Ureter (tissue), 1 donor: ENCODE results near the gene ACD. TPM values are rescaled to one million over a fixed set of nuclear protein-coding genes. Genes with fewer than 3 reads are reported as not detected.
"Not testable (repeated sequence)": the region's sequence is repeated elsewhere in the genome, so short reads cannot be mapped to it uniquely, and the experiment has no call there.

ENCODE experiments used
- DNase-seq: peaks from one replicate; pipeline ENCODE4 v3.0.0-alpha.2; 2020; ENCODE audit warnings: low spot score
- total RNA-seq: library from RNA; stranded (reverse); gene quantifications from one replicate; pipeline ENCODE4 v1.2.4, GENCODE V29; 2023
- donor health status: DM: yes; HTN: yes; CAD: no.

The ACD gene
- total RNA-seq, result 14.3 TPM

DNA sequence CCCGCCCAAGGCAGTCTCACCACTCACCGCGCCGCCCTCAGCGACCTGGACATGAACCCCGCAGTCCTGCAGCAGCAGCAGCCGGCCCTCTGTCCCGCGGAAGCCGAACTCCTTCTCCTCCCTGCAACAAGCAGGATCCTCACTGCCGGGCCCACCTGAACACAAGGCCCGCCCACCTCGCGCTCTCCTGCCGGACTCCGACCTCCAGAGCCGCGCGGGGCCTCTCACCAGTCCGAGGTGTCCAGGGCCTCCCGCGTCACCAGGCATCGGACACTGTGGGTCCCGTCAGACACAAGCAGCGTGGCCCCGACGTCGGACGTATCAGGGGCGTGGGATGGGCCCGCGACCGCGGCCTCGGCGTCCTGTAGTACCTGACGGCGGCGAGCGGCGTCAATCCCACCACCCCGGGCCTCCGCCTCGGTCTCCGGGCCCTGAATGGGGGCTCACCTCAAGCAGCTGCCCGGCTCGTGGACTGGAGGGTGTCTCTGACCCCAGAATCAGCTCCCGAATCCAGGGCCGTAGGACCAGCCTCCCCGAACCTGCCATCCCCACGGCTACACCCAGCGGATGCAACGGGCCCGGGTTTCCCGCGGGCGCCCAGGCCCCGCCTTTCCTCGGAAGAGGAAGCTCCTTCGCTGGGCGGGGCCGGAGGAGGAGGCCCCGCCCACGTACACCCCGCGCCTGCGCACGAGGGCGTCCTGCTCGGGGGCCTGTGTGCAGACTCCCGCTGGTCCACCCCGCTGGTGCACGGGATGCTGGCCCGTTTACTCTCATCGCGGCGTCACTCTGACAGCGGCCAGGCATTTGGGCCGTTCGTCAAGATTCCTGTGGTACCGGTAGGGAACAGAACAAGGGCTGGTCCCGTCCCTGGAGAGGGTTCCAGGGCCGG, at the start of gene ACD:
TSS of gene ACD (minus strand) at position 586 of the 889 bp plus-strand sequence. CDS start at position 546, 40 bp downstream.
- peak; percentile 90 for DNase-seq

DNA sequence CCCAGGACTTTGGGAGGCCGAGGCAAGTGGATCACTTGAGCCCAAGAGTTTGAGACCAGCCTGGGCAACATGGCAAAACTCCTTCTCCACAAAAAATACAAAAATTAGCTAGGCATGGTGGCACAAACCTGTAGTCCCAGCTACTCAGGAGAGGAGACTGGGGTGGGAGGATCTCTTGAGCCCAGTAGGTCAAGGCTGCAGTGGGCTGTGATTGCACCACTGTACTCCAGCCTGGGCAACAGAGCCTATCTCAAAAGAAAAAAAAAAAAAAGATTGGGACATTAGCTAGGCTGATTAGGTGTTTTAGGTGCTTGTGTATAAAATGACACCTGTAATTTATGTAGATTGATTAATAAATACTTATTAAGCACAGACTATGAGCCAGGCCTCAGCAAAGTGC, 49.0 kb upstream of the ACD start:
- DNase-seq, result no peak

DNA sequence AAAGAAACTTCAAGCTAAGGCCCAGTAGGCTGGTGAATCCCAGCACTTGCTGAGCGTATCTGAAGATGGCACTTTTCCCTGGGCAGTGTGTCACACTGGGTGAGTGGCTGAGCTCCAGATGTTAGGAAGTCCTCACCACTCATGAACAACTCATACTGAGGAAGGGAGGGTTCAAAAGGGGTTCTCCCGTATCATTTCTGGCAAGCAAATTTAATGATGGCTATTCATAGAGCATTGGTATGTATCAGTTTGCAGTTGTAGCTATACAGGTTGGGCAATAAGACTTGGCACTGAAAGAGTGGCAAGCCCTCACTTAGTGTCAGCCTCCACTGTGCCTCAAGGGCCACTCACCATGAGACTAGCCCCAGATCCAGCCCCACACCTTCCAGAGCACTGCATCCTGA, 48.3 kb upstream of the ACD start:
- DNase-seq, result no peak

DNA sequence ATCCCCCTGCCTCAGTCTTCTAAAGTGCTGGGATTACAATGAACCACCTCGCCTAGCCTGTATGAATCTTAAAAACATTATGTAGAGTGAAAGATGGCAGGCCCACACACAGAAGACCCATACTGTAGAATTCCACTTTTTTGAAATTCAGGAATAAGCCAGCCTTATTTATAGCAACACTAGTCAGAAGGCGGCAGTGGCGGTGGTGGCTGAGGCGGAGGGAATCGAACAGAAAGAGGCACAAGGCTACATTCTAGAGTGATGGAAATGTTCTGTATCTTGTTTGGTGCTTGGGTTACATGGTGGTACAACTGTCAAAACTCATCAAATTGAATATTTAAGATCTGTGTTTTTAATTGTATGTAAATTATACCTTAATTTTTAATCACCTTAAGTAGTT, 47.7 kb upstream of the ACD start:
- DNase-seq, result no peak

DNA sequence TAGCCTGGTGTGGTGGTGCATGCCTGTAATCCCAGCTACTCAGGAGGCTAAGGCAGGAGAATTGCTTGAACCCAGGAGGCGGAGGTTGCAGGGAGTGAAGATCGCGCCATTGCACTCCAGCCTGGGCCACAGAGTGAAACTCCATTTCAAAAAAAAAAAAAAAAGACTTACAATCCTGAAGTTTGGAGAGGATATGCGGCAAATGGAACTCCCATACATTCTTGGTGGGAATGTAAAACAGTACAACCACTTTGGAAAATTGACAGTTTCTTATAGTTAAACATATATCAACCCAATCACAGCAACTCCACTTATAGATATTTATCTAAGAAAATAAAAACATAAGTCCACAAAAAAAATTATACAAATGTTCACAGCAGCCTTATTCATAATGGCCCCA, 47.1 kb upstream of the ACD start:
- DNase-seq, result no peak

DNA sequence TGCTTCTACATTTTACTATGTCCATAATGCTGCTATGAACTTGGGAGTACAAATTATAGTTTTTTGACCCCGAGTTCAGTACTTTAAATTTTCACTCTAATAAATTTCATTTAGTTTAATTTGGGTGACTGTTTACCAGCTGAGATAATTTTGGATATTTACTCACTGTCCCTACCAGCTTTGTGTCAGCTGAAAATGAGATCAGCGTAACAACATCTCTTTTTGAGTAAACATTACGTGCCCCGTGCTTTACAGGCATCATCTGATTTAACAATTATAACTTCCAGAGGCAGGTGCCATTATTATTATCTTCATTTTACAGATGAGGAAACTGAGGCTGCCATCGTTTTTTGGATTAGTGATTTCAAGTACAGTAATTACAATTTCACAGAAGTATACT, 44.0 kb upstream of the ACD start:
- DNase-seq, result no peak

DNA sequence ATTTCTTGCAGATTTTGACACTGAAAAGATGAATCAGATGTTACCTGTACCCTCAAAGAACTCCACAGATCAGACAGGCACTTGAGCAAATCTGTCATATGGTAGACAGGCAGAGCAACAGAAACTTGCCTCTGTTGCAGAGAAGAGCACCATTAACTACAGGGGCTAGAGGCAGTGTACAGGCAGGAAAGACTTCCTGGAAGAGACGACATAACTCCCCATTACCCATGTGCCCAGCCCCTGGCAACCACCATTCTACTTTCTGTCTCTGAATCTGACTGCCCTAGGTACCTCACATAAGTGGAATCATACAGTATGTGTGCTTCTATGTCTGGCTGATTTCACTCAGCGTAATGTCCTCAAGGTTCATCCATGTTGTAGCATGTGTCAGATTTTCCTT, 43.6 kb upstream of the ACD start:
- no peak for DNase-seq

DNA sequence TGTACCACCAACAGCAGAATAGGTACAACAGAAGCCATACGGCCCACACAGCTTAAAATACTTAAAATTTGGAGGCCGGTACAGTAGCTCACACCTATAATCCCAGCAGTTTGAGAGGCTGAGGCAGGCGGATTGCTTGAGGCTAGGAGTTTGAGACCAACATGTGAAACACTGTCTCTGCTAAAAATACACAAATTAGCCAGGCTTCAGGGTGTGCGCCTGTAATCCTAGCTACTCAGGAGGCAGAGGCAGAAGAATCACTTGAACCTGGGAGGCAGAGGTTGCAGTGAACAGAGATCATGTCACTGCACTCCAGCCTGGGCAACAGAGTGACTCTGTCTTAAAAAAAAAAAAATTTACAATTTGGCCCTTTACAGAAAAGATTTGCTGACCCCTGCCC, 42.1 kb upstream of the ACD start:
- no peak for DNase-seq

DNA sequence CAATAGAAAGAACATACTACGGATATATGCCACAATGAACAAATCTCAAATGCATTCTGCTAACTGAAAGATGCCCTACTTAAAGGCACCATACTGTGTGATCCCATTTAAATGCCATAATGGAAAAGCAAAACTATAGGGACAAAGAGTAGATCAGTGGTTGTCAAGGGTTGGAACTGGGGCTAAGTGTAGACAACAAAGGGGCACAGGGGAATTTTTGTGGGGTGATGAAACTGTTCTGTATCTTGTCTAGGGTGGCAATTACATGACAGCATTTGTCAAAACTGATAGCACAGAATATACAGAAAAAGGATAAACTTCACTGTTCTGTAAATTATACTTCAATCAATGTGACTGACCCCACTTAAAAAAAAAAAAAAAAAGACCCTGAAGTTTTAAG, 41.4 kb upstream of the ACD start:
- no peak for DNase-seq

DNA sequence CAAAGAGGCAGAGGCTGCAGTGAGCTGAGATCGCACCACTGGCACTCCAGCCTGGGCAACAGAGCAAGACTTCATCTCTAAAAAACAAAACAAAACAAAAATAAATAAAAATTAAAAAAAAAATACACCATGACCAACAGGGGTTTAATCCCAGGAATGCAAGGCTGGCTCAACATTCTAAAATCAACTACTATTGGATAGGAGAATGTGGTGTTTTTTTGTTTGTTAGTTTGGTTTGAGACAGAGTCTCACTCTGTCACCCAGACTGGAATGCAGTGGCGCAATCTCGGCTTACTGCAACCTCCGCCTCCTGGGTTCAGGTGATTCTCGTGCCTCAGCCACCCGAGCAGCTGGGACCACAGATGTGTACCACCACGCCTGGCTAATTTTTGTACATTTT, 39.2 kb upstream of the ACD start:
- no peak for DNase-seq

DNA sequence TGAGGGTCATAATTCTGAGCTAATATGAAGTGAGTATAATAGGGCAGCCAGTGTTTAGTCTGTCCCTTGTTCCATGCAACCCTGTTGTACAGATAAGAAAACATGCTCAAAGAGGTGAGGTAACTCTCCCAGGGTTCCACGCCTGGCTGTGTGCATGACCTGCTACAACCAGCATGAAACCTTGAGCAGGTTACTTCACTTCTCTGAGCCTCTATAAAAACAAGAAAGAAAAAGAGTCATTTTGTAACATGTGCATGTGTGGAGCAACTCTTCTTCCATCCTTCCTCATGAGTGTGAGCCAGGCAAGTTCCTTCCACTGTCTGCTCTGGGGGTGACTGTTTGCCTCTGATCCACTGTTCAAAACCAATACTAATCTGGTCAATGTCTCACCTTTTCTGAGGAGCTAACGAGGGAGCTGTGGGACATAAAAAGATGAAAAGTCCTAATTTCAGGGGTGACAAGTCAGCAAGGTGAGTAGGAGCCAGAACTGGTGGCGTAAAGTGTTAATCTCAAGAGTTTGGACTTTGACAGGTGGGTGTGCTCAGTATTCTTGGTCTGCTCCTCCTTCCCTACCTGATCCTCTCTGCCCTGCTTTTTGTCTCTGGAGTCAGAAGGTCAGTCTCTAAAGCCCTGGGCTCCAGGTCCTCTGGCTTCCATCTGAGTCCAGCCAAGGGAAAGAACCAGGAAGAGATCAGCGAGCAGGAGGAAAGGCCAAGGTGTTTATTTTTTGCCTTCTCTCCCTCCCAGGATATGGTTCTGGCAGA, 37.5 kb upstream of the ACD start:
- DNase-seq, result no peak

DNA sequence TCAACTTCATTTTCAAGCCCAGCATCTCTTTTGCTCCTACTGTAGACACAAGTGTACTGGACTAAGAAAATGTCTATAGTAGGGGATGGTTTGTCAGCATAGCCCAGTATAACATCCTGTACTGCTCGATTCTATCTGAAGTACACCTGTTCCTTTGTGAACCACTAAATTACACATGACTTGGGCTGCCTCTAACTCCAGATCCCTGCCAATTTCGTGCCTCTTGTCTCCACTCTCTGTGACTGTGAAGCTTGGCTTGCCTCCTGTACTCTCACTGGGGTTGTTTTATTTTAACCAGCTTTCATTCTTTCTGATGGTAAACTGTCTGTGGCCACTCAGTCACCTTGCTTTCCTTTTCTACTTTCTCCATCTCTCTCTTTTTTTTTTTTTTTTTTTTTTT, 34.6 kb upstream of the ACD start:
- DNase-seq, result no peak

DNA sequence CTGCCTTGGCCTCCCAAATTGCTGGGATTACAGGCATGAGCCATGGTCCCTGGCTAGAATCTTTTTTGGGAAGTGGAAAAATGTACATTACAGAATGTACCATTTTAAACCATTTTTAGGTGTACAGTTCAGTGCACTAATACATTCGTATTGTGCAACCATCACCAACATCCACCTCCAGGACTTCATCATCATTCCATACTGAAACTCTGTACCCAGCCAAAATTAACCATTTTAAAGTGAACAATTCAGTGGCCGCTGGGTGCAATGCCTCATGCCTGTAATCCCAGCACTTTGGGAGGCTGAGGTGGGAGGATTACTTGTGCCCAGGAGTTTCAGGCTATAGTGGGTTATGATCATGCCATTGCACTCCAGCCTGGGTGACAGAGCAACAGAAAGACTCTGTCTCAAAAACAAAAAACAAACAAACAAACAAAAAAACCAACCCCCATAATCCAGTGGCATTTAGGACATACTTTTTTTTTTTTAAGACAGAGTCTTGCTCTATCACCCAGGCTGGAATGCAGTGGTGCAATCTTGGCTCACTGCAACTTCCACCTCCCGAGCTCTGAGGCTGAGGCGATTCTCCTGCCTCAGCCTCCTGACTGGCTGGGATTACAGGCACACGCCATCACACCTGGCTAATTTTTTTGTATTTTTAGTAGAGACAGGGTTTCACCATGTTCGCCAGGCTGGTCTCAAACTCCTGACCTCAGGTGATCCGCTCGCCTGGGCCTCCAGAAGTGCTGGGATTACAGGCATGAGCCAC, 33.6 kb upstream of the ACD start:
- DNase-seq, result not testable (repeated sequence)

DNA sequence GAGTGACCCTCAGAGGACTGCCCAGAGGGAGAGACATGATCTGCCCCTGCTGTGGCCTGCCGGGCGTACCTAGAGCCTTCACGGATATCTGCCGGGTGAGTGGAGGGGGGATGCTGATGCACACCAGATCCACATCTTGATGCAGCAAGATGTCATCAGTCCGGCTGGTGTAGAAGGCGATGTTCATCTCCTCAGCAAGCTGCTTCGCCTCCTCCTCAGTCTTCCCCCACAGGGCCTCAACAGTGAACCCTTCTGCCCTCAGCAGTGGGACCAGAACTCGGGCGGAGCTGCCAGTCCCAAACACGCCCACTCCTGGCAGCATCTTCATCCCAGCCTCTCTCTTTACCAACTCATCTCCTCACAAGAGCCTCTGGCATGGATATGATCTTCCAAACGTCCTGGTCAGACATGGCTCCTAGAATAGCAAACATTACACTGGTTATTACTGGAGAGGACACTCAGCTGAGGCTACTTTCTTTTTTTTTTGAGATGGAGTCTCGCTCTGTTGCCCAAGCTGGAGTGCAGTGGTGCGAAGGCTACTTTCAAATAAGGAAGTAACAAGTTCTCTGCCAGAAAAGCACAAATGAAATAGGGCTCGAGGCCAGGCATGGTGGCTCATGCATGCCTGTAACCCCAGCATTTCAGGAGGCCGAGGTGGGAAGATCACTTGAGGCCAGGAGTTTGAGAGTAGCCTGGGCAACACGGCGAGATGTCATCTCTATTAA, 25.5 kb upstream of the ACD start:
- no peak for DNase-seq

DNA sequence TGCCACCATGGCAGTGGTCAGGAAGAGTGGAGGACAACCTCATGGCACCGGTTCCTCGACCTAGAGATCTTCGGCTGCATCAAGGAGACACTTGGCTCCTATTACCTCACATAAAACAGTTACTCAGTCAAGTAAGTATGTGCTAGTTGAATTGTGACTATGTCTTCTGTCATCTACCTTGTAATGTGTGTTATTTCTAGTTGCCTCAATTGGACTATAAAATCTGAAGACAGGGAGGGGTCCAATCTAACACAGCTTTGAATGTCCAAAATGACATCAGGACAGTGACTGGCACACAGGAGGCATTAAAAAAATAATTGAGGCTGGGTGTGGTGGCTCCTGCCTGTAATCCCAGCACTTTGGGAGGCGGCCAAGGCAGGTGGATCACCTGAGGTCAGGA, 23.7 kb upstream of the ACD start:
- no peak for DNase-seq

DNA sequence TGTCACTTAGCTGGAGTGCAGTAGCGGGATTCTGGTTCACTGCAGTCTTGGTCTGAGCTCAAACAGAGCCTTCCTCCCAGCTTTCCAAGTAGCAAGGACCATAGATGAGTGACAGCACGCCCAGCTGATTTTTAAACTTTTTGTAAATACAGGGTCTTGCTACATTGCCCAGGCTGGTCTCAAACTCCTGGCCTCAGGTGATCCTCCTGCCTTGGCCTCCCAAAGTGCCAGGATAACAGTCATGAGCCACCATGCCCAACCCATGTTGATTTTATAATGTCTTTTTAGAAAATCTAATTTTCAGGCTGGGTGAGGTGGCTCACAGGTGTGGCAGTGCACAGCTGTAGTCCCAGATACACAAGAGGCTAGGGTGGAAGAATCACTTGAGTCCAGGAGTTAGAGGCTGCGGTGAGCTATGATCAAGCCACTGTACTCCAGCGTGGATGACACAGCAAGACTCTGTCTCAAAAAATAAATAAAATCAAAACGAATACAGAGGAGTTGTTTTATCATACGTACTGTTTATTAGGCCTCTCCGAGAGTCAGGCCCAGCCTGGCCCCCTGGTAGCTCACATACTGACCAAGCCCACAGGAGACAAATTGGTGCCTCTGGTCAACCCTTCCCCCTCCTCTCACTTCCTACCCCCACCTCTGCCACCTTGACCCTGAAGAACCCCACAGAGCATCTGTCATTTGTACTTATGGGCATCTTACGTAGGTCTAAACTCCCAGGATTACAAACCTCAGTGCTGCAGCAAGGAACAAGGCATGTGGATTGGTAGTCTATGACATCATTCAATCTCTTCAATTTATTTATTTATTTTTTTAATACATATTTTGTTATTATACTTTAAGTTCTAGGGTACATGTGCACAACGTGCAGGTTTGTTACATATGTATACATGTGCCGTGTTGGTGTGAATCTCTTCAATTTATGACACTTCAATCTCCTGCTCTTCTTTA, 20.2 kb upstream of the ACD start:
- no peak for DNase-seq

DNA sequence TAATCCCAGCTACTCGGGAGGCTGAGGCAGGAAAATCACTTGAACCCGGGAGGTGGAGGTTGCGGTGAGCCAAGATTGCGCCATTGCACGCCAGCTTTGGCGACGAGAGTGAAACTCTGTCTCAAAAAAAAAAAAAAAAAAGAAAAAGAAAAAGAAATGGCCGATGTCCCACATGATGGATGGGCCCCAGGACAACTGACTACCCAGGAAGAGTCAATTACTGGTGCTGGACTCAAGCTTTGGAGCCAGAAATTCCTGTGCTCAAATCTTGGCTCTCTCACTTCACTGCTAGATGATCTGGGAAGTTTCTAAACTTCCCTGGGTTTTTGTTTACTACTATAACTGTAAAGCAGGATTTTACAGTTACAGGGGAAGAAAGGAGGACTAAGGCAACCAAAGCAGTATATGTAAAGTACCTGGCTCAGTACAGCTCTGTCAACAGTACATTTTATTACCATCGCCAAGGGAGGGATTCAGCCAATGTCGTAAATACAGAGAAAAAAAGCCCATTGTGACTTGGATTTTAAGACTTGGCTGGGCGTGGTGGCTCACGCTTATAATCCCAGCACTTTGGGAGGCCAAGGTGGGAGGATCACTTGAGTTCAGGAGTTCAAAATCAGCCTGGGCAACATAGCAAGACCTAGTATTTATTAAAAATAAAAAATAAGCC, 18.4 kb upstream of the ACD start:
- no peak for DNase-seq

DNA sequence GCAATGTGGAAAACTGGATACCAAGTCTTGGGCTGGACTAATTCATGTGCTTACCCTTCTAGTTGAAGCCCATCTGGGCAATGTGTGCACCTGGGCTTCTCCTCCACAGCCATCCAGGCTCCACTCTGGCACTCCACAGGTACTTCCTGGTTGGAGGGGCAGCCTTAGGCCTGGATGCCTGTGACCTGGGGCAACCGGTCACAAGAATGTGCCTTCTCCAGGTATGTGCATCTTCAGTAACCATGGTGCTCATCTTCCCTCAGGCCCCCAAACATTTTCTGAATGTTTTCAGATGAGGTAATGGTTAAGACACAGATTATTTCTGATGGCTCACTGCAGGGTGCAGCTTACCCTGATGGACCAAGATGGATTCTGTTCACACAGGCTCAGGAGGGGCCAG, 17.7 kb upstream of the ACD start:
- DNase-seq, result no peak

DNA sequence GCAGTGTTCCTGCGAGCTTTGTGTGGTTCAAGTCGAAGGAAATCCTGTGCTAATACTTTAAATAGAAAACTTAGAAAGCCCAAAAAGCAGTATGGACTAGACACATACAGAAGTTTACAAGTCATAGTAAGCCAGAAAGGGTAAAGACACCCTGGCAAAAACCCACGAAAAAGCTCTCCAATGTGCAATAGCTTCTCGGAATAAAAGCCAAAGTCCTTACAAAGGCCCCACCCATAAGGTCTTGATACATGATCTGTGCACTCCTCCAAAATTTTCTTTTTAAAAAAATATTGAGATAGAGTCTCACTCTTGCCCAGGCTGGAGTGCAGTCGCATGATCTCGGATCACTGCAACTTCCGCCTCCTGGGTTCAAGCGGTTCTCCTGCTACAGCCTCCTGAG, 16.9 kb upstream of the ACD start:
- DNase-seq, result no peak

DNA sequence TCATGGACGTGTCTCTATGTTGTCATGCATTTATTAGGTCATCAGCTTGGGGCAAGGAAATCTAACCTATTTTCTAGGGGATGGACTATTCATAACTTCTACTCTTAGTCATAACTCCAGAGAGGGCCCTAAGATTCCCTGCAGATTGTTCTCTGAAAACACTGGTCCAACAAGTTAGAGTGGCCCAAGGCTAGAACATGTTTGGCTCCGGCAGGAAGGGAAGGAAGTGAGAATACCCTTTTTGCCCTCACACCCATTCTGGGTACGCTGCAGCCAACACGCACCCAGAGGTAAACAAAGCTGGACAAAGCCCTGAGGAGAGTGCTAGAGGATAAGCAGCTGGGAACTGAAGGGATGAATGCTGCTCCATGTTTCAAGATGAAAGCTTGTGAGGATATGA, 16.5 kb upstream of the ACD start:
- no peak for DNase-seq
